H4 (cell line): Measurements from ENCODE around the gene AQP12B. TPM values are rescaled to one million over a fixed set of nuclear protein-coding genes. Genes with fewer than 3 reads are reported as not detected.

Experiments
- DNase-seq: peaks from one replicate; pipeline ENCODE4 v3.0.0-alpha.2; 2015; ENCODE audit warnings: low spot score
- total RNA-seq: library from RNA; depleted of rRNA; stranded (reverse); fragments of >200 nt; shearing (Covaris generic); gene quantifications from 2 replicates; pipeline ENCODE4 v1.2.3, GENCODE V29; 2014

Gene AQP12B
- total RNA-seq, 1 experiment from 2014 or later, result not detected

- no peak for DNase-seq
Measured at GRCh38 chr2:240717681-240718581, 35.2 kb upstream of the AQP12B start.

GRCh38 chr2:240717181-240717641, 34.5 kb upstream of the AQP12B start:
- DNase-seq, result no peak

- DNase-seq, result no peak
Measured at GRCh38 chr2:240716130-240716798, 33.6 kb upstream of the AQP12B start.

DNA sequence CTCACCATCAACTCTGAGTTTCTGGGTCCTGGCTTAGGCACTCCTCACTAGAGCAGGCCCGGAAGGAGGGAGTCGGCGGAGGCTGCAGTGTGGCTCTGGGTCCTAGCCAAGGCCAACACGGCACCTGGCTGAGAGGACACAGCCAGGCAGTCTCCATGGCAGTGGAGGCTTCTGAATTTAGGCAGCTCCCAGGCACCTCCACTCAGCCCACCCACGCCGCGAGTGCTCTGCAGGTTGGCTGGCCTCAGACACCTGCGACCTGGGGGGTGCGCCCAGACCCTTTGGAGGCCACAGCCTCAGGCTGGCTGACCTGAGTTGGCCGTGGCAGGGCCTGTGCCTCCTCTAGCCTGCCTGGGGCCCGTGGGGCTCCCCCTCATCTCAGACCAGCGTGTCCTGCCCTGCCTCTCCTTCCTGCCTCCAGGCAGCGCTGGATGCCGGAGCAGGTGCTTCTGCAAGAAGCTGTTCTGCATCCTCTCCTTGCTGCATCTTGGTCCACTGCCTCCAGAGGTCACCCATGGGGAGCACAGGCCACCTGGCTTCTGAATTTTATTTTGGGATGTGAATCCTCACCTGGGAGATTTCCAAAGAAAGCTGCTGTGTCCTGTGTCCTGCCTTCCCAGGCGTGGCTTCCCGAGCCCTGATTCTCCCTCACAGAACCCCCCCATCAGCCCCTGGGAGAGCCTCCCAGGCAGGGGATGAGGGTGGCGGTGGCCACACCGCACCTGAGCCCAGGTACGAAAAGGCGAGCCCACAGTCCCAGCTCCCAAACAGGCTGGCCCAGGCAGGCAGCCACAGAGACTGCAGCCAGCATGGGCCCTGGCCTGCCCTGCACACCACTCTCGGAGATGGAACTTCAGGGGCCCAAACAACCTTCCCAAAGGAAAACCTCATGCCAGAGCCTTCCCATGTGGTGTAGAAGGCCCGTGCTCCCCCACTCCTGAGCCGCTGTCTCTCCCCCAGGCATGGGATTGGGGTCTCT, 32.4 kb upstream of the AQP12B start:
- DNase-seq, result no peak

DNA sequence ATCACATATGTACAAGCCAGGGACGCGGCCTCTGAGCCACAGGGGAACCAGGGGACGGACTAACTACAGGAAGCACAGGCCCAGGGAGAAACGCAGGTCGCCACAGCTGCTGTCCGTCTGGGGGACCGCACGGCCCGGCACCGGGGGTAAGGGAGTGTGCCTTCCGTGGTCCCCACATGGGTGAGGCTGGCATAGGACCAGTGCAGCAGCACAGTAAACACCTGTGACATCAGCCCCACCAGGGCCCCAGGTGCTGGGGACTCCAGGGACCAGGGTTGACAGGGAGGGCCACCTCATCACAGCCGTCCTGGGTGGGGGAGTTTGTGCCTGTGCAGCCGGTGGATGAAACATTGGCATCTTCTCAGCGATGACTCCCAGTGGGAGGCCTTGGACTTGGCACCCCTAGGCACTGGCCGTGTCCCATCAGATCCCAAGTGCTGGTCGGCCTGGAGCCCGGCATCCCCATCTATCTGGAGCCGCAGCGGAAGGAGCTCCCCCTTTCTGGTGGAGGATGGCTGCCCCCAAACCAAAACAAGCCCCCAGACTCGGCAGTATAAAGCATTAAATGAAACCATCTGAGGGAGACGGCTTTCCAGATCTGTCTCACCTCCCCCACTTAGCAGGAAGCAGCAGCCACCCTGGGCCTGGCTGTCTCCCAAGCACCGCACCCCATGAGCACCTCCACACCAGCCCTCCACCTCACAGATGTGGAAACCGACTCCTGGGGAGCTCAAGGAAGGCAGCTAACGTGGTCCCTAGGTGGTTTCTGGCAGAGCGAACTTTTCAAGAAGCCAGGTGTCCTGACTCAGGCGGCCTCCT, 31.5 kb upstream of the AQP12B start:
- no peak for DNase-seq

DNA sequence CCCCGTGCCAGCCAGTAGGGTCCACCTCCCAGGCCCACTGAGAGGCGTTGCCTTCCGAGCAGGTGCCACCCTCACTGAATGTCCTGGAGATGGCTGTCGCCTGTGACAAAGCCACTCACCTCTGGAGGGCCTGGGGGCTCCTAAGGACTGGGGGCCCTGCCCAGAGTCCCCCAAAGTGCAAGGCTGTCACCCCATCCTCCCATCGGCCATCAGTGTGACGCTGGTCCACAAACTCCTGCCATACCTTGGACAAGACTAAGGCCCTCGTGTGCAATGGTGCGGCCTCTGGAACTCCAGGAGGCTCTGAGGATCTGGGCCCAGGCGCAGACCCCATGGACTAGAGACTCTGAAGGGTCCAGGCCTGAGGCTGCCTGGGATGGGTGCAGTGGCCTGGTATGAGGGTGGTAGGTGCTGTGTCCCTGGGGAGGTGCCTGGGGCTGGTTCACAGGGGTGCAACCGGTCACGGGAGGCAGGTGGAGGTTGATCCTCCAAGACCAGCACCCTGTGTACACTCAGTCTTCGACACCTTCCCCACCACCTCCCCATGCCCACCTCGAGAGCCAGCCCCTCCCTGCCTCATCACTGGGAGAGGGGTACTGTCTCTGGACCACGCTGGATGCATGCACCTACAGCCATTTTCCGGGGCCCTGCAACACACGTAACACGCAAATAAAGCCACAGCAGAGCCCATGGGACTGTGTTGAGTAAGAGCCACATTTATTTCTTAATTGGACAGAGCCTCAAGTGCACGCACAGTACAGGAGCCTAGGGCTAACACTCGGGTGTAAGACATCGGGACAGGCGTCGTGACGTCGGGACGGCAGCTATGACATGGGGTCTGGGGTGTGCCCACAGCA, 30.6 kb upstream of the AQP12B start:
- DNase-seq, result no peak

- no peak for DNase-seq
Measured at GRCh38 chr2:240712121-240712520, 29.4 kb upstream of the AQP12B start.

- DNase-seq, result no peak
Measured at GRCh38 chr2:240711701-240712100, 29.0 kb upstream of the AQP12B start.

DNA sequence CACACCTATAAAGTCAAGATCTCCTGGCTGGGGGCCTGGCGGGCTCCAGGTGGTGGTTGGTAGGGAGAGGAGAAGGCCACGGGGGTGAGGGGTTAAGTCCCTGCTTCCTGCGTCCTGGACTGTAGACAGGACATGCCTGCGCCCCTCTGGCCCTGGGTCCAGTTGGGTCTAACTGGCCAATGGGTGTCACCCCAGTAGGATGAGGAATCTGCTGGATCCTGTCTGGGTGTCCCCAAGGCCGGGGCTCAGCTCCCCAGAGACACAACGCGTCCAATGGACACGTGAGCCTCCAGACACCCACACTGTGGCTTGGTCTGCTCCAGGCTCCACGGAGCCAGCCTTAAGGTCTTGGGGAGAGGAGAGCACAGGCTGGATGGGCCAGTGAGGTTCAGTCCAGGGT, 28.6 kb upstream of the AQP12B start:
- DNase-seq, result no peak

GRCh38 chr2:240708457-240708856, 25.8 kb upstream of the AQP12B start:
- DNase-seq, result no peak

DNA sequence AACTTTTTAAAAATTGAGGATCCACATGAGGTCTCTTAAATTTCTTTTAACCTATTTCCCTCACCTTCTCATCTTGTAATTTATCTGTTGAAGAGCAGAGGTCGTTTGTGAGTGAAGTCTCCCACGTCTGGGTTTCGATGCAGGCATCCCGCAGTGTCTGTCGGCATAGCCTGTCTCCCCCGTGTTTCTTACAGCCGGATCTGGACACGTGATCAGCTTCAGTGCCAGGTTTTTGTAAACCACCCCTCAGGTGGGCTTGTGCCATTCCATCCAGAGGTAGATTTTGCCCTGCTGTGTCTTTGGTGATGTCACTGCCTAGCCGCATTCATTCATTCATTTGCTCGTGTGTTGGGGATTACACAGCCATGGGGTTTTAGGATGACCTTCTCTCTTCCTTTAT, 25.1 kb upstream of the AQP12B start:
- DNase-seq, result no peak

- DNase-seq, result no peak
Measured at GRCh38 chr2:240707043-240707756, 24.5 kb upstream of the AQP12B start.

DNA sequence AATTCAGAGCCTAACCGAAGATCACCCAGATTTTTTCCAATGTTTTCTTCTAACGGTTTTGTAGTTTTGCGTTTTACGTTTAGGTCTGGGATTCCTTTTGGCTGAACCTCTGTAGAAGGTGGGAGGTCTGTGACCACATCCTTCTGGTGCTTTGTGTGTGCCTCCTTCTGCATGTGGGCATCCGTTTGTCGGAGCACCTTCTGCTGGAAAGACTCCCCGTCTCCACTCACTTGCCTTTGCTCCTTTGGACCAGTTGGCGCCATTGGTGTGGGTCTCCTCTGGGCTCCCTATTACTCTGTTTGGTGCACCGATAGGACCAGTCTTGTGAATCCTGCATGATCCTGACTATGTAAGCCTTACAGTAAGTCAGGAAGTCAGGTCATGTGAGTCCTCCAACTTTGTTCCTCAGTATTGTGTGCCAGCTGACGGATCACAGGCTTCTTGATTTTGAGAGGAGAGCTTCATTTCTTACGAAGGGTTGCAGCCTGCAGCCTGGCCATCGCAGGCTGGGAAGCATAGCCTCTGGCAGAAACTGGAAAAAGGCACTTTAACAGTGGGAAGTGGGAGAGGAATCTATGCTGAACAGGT, 22.6 kb upstream of the AQP12B start:
- no peak for DNase-seq

- no peak for DNase-seq
Measured at GRCh38 chr2:240704651-240705050, 22.0 kb upstream of the AQP12B start.

- no peak for DNase-seq
Measured at GRCh38 chr2:240703417-240704341, 21.0 kb upstream of the AQP12B start.

DNA sequence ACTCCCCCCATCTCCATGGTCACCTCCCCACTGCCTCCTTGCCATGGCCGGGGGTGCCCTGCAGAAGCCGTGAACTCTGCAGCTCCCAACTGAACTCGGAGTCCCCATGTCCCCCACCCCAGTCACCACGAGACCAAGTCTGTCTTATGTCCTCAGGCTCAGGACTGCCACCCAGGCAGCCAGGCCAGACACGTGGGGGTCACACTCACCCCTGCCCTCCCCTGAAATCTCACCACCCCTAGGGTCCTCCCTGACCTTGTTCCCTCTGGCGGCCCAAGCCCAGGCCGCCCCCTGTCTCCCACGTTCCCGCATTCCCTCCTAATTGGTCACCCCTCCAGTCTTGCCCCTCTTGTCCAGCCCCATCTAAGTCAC, 19.9 kb upstream of the AQP12B start:
- no peak for DNase-seq

DNA sequence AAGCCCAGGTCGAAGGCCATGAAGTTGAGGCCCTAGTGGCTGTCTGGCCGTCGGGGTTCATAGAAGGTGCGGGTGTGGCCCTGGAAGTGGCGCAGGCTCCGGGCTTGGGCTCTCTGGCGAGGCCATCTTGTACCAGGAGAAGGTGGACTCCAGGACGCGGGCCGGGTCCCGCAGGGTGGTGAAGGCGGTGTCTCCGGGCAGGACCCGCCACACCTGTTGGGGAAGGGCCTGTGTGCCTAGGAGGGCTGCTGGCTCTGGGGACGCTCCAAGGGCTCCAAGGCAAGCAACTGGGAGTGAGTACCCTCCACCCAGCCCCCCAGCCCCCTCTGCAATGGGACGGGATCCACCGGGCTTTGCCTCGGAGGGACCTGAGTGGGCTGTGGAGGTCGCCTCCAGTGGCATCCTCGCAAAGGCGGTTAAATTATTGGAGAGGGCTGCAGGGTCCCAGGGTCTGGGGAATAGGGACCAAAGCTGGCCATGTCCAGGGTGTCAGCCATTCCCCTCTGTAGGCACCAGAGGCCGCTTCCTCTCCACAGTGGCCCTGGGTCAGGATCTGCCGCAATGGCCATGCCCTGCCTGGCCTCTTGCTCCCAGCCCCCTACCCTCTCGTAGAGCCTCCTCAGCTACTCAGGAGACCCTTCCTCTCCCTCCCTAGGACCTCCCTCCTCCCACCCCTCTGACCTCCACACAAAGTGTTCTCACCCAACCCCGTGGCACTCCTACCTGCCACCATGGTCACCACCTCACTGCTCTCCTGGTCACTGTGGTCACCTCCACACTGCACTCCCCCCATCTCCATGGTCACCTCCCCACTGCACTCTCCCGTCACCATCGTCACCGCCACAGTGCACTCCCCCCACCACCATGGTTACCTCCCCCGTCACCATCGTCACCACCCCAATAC, 19.3 kb upstream of the AQP12B start:
- DNase-seq, result no peak
